ENCODE measurements around the gene IL16.

DNA sequence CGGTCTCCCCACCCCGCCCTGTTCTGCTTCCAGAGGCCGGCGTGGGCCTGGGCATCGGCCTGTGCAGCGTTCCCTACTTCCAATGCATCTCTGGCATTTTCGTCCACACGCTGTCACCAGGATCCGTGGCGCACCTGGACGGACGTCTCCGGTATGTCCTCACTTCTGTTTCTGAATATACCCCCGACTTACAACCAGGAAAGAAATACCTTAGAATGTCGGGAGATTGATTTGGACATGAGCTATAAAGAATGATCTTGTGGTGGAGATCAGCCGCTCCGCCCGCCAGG is 85.9 kb downstream of the IL16 start:
- TF ChIP-seq, protein P1, sequence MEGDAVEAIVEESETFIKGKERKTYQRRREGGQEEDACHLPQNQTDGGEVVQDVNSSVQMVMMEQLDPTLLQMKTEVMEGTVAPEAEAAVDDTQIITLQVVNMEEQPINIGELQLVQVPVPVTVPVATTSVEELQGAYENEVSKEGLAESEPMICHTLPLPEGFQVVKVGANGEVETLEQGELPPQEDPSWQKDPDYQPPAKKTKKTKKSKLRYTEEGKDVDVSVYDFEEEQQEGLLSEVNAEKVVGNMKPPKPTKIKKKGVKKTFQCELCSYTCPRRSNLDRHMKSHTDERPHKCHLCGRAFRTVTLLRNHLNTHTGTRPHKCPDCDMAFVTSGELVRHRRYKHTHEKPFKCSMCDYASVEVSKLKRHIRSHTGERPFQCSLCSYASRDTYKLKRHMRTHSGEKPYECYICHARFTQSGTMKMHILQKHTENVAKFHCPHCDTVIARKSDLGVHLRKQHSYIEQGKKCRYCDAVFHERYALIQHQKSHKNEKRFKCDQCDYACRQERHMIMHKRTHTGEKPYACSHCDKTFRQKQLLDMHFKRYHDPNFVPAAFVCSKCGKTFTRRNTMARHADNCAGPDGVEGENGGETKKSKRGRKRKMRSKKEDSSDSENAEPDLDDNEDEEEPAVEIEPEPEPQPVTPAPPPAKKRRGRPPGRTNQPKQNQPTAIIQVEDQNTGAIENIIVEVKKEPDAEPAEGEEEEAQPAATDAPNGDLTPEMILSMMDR (optimal IDR thresholded peaks at IDR 0.05 in 1 of 3, IDR thresholded peaks at IDR 0.05 in 1 of 3, conservative IDR thresholded peaks at IDR 0.05 in 1 of 3; ENCODE audit: extremely low read depth in 1 of 3, insufficient read depth in 2 of 3, low read length in 3 of 3) = no peak
- TF ChIP-seq EZH2 (IDR thresholded peaks at IDR 0.05; ENCODE audit: low read length) = no peak

Measured in keratinocyte (primary cell).